B cell (primary cell): ENCODE data around the gene TTC28. TPM values are rescaled to one million over a fixed set of nuclear protein-coding genes. Genes with fewer than 3 reads are reported as not detected.

Source experiments
- ATAC-seq: fragments of 200-7000 bp; cut with Tn5 transposase; one replicate; pipeline ENCODE4 v1.10.0; 2021; ENCODE audit warnings: low read depth, mild to moderate bottlenecking, moderate number of reproducible peaks, moderate library complexity
- CTCF ChIA-PET: fragments of 350-600 bp; sonication (Branson Sonifier 250); formaldehyde crosslinking; loops from one replicate; lab custom pipeline; 2021; ENCODE audit warnings: antibody characterized with exemption, inconsistent platforms; lab: Charles Lee
- POLR2A ChIA-PET: fragments of 350-600 bp; sonication (Branson Sonifier 250); formaldehyde crosslinking; loops from one replicate; lab custom pipeline; 2021; ENCODE audit warnings: antibody characterized with exemption; lab: Charles Lee
- DNase-seq: peaks from one replicate; pipeline ENCODE4 v3.0.0; 2013
- H2AFZ ChIP-seq: 2 replicates; pipeline ENCODE4 v1.6.1; 2012; ENCODE audit warnings: mild to moderate bottlenecking, low read depth, low read length; ENCODE audit not compliant: insufficient read depth, poor library complexity, severe bottlenecking
- H3K27ac ChIP-seq, 2 donors: 1 replicate in 1 of 2; 2 replicates in 1 of 2; pipeline ENCODE4 v1.5.1; 2012 to 2013; ENCODE audit warnings: low read length in 2 of 2, mild to moderate bottlenecking in 2 of 2, moderate library complexity in 1 of 2
- H3K27me3 ChIP-seq, 4 experiments: fragments of 200-600 bp in 1 of 4; sonication (generic) in 1 of 4; replicated peaks in 1 of 4; 1 replicate in 2 of 4; 2 replicates in 2 of 4; pipeline versions ENCODE4 v1.6.1 to v1.7.0; 2013 to 2016; ENCODE audit warnings: low read length in 3 of 4, mild to moderate bottlenecking in 2 of 4, mixed read lengths in 1 of 4, moderate library complexity in 1 of 4; ENCODE audit not compliant: insufficient read depth in 4 of 4, control insufficient read depth in 3 of 4; ENCODE audit errors: control extremely low read depth in 1 of 4
- H3K36me3 ChIP-seq, 2 experiments: replicated peaks in 1 of 2; 1 replicate in 1 of 2; 2 replicates in 1 of 2; pipeline versions ENCODE4 v1.6.1 to v1.7.1; 2013; ENCODE audit warnings: low read length in 1 of 2; ENCODE audit not compliant: insufficient read depth in 2 of 2, control insufficient read depth in 1 of 2; ENCODE audit errors: control extremely low read depth in 1 of 2, extremely low read depth in 1 of 2
- H3K4me1 ChIP-seq, 2 donors: fragments of 200-600 bp in 1 of 2; sonication (generic) in 1 of 2; 1 replicate in 1 of 2; 2 replicates in 1 of 2; pipeline versions ENCODE4 v1.5.1 to v1.6.1; 2013 to 2017; ENCODE audit warnings: low read length in 2 of 2; ENCODE audit not compliant: control insufficient read depth in 2 of 2, insufficient read depth in 2 of 2
- H3K4me2 ChIP-seq: replicated peaks from 2 replicates; pipeline ENCODE3; 2012; ENCODE audit warnings: mild to moderate bottlenecking, low read depth, low read length; ENCODE audit not compliant: poor library complexity, severe bottlenecking
- H3K4me3 ChIP-seq, 5 experiments: fragments of 200-600 bp in 1 of 5; sonication (generic) in 1 of 5; 1 replicate in 3 of 5; 2 replicates in 2 of 5; pipeline versions ENCODE4 v1.5.1 to v1.7.0; 2011 to 2016; ENCODE audit warnings: low read length in 4 of 5, mild to moderate bottlenecking in 4 of 5, low read depth in 2 of 5, control low read depth in 1 of 5, moderate library complexity in 1 of 5; ENCODE audit not compliant: insufficient read depth in 1 of 5; ENCODE audit errors: control extremely low read depth in 1 of 5, extremely low read depth in 1 of 5
- H3K79me2 ChIP-seq: fragments of 200-600 bp; sonication (generic); one replicate; pipeline ENCODE4 v1.6.0; 2016; ENCODE audit warnings: low read length; ENCODE audit not compliant: control insufficient read depth, insufficient read depth
- H3K9ac ChIP-seq: fragments of 200-600 bp; sonication (generic); 2 replicates; pipeline ENCODE4 v1.6.1; 2017; ENCODE audit warnings: mild to moderate bottlenecking, low read length, moderate library complexity
- H3K9me3 ChIP-seq, 3 donors: one replicate each; pipeline versions ENCODE4 v1.6.1 to v1.7.1; 2013; ENCODE audit warnings: low read length in 2 of 3; ENCODE audit not compliant: control insufficient read depth in 2 of 3, insufficient read depth in 1 of 3; ENCODE audit errors: control extremely low read depth in 1 of 3
- H4K20me1 ChIP-seq: 2 replicates; pipeline ENCODE4 v1.6.0; 2012; ENCODE audit warnings: mild to moderate bottlenecking, low read length; ENCODE audit not compliant: insufficient read depth, control insufficient read depth, poor library complexity, severe bottlenecking
- H3K27ac Mint-ChIP-seq: one replicate; pipeline ENCODE4 v1.8.0; 2021; ENCODE audit warnings: mixed read lengths
- H3K27me3 Mint-ChIP-seq: one replicate; pipeline ENCODE4 v1.8.0; 2021; ENCODE audit warnings: mixed read lengths
- H3K4me1 Mint-ChIP-seq: one replicate; pipeline ENCODE4 v1.8.0; 2021; ENCODE audit warnings: mixed read lengths
- H3K4me3 Mint-ChIP-seq: one replicate; pipeline ENCODE4 v1.8.0; 2021; ENCODE audit warnings: mixed read lengths
- H3K9me3 Mint-ChIP-seq: one replicate; pipeline ENCODE4 v1.8.0; 2022; ENCODE audit warnings: mixed read lengths; ENCODE audit not compliant: insufficient read depth
- EZH2 ChIP-seq: IDR thresholded peaks from 2 replicates; pipeline ENCODE4 v1.6.1; 2012; ENCODE audit warnings: borderline replicate concordance, low read depth, mild to moderate bottlenecking, moderate library complexity, low read length; ENCODE audit not compliant: insufficient read depth, poor library complexity, severe bottlenecking
- WGBS: methylation state at CpG from one replicate; pipeline ENCODE4 v1.1.5; 2013; ENCODE audit warnings: missing lambda C conversion rate; ENCODE audit not compliant: insufficient coverage; 5-methylcytosine and 5-hydroxymethylcytosine counted together
- intact Hi-C: fragments of 100-400 bp; cut with micrococcal nuclease; formaldehyde crosslinking; loops from one replicate; pipeline ENCODE4 v1.10.0; 2022
- polyA plus RNA-seq: library from polyadenylated mRNA; depleted of rRNA; stranded (reverse); fragments of >200 nt; gene quantifications from 2 replicates; pipeline ENCODE4 v1.2.3, GENCODE V29; 2012
- total RNA-seq, 2 donors: library from RNA; stranded (reverse); fragments of 120-200 nt in 1 of 2; gene quantifications; 1 replicate in 1 of 2; 2 replicates in 1 of 2; pipeline versions ENCODE4 v1.2.3 to v1.2.4, GENCODE V29; 2013 to 2022
- TF ChIP-seq, protein P1 (sequence below): fragments of 200-600 bp; IDR thresholded peaks from one replicate; pipeline ENCODE4 v1.8.0; 2022; ENCODE audit warnings: antibody characterized with exemption, mild to moderate bottlenecking

The TTC28 gene
- total and polyA plus RNA-seq, 2 donors (not counting 1 experiment from before 2014, with no cell fraction given), result 4.5 to 7.3 TPM

DNA sequence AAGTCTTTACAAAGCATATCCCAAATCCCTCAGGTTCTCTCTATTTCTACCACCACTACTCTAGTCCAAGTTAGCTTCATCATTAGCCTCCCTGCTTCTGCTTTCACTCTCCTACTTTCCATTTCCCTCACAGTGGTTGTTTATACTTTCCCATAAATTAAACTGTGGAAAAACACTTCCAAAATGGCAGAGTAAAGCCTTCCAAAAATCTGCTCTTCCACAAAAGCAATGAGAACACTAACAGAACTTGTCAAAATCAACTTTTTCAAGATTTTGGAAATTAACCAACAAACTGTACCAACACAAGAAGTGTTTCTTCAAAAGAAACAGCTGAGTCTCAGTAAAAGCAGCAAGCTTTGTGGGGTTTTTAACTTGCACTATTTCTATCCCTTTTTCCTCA lies 71.8 kb downstream of the TTC28 start:
- CTCF ChIA-PET, result interaction anchor here (1.6 kb wide), 1 partner anchor 223 kb away, joined by 10 read pairs; no protein-coding TSS in a partner anchor
- H3K27ac ChIP-seq, result no peak overlapping the region
- H3K27me3 ChIP-seq, result peaks cover 0 to 8% (median 0%) of the 10 kb centered on the region in 4 experiments
- no peak for DNase-seq
- no peak overlapping the region for H3K27ac Mint-ChIP-seq
- H3K4me2 ChIP-seq, result no peak overlapping the region
- no peaks in the 10 kb centered on the region for H3K36me3 ChIP-seq
- intact Hi-C loops, result no loop called here
- H4K20me1 ChIP-seq, result no peaks in the 10 kb centered on the region
- H3K4me1 Mint-ChIP-seq, result no peaks in the 10 kb centered on the region
- H3K4me3 Mint-ChIP-seq, result no peak overlapping the region
- no peaks in the 10 kb centered on the region for H3K79me2 ChIP-seq
- ATAC-seq, result no peak
- no peak overlapping the region for H2AFZ ChIP-seq
- H3K9me3 Mint-ChIP-seq, result no peaks in the 10 kb centered on the region
- H3K9me3 ChIP-seq, result no peaks in the 10 kb centered on the region
- no peak for TF ChIP-seq EZH2
- TF ChIP-seq, protein P1, sequence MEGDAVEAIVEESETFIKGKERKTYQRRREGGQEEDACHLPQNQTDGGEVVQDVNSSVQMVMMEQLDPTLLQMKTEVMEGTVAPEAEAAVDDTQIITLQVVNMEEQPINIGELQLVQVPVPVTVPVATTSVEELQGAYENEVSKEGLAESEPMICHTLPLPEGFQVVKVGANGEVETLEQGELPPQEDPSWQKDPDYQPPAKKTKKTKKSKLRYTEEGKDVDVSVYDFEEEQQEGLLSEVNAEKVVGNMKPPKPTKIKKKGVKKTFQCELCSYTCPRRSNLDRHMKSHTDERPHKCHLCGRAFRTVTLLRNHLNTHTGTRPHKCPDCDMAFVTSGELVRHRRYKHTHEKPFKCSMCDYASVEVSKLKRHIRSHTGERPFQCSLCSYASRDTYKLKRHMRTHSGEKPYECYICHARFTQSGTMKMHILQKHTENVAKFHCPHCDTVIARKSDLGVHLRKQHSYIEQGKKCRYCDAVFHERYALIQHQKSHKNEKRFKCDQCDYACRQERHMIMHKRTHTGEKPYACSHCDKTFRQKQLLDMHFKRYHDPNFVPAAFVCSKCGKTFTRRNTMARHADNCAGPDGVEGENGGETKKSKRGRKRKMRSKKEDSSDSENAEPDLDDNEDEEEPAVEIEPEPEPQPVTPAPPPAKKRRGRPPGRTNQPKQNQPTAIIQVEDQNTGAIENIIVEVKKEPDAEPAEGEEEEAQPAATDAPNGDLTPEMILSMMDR, result no peak
- no peaks in the 10 kb centered on the region for H3K4me1 ChIP-seq
- H3K27me3 Mint-ChIP-seq, result peaks cover 31% of the 10 kb centered on the region
- no peak overlapping the region for H3K9ac ChIP-seq
- H3K4me3 ChIP-seq, result no peak overlapping the region
- POLR2A ChIA-PET, result no interaction called here

DNA sequence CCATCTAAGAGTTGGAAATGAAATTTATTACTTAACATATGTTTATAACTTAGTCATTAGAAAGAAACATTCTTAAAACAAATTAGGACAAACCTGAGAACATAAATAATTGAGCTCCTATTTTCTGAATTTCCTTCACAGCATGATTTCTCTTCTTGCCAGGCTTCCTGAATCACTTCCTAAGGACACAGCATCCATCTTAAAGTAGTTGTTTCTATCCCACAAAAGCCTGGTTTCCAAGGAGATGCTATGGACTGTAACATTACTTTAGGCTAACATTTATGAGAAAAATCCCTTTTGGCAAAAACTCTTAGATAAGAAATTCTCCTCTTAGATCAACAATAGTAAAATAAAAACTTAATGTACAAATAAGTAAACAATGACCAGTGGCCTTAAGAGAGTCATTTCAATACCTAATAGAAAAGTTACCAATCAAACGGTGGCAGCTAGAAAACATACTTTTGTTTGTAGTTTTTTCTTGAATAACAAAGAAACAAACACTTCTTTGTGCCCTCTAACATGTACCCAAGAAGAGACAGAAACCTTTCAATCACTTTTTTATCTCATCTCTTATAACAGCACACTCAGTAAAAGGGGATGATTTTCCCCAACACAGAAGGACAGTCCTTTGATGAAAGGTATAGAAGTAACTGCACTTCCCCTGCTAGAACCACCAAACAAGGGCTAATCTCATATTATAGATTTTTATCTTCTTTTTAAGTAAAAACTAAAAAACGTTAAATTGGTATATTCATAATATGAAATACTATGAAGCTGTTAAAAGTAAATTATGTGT lies 74.5 kb downstream of the TTC28 start:
- Histone ChIP-seq H3K4me2 (no peak overlapping the region), H3K4me3 (no peak overlapping the region), H3K79me2 (no peaks in the 10 kb centered on the region), H3K36me3 (no peaks in the 10 kb centered on the region), H3K9ac (no peak overlapping the region), H2AFZ (no peak overlapping the region), H3K27me3 (peaks cover 0 to 8% (median 0%) of the 10 kb centered on the region in 4 experiments), H3K9me3 (no peaks in the 10 kb centered on the region), H3K4me1 (no peaks in the 10 kb centered on the region), H3K27ac (no peak overlapping the region), H4K20me1 (no peaks in the 10 kb centered on the region)
- no peak overlapping the region for H3K4me3 Mint-ChIP-seq
- no peak for ATAC-seq
- peaks cover 12% of the 10 kb centered on the region for H3K27me3 Mint-ChIP-seq
- no peaks in the 10 kb centered on the region for H3K4me1 Mint-ChIP-seq
- TF ChIP-seq EZH2, result no peak
- TF ChIP-seq, protein P1, result no peak
- ChIA-PET CTCF (interaction anchor here (0.9 to 7.3 kb wide), 2 partner anchors 12 to 226 kb away, joined by 3 to 249 read pairs; no protein-coding TSS in a partner anchor), POLR2A (no interaction called here)
- no peak overlapping the region for H3K27ac Mint-ChIP-seq
- WGBS, result no CpG with 5 or more reads among the region's 2 CpGs
- no peak for DNase-seq
- intact Hi-C loops, result no loop called here
- H3K9me3 Mint-ChIP-seq, result no peaks in the 10 kb centered on the region
